Left hindlimb (tissue), 1 donor: ENCODE data around the gene CRYBB1.

Experiments used
- DNase-seq: peaks from one replicate; pipeline ENCODE4 v3.0.0-alpha.2; 2018

CRYBB1 gene

GRCh38 chr22:26574001-26574723, 43.7 kb downstream of the CRYBB1 start:
- no peak for DNase-seq

DNA sequence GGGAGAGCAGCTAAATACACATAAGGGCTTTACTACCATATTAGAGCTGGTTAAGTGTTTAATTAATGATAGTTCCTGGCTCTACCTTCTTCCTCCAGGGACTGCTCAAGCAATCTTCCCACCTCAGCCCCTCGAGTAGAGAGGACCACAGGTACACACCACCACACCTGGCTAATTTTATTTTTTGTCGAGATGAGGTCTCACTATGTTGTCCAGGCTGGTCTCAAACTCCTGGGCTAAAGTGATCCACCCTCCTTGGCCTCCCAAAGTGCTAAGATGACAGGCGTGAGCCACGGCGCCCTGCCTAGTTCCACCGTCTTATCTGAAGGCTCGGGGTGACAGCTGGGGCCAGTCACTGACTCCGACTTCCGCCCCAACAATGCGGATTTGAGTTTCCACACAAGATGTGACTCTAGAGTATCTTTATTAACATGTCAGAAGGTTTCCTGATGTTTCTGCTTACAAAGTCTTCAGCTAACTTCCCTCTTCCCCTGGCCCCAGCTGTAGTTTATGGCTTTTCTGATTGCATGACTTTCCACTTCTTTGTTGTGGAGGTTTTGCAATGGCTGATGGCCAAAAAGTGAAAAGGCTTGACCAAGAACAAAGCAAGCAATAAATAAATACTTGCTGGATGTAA, 44.7 kb downstream of the CRYBB1 start:
- DNase-seq, result no peak

GRCh38 chr22:26570864-26571525, 46.8 kb downstream of the CRYBB1 start:
- DNase-seq, result no peak

GRCh38 chr22:26570115-26570514, 47.7 kb downstream of the CRYBB1 start:
- no peak for DNase-seq

- DNase-seq, result no peak
Measured at GRCh38 chr22:26568207-26568706, 49.6 kb downstream of the CRYBB1 start.

- no peak for DNase-seq
Measured at GRCh38 chr22:26567610-26568009, 50.2 kb downstream of the CRYBB1 start.

GRCh38 chr22:26566994-26567393, 50.8 kb downstream of the CRYBB1 start:
- no peak for DNase-seq

DNA sequence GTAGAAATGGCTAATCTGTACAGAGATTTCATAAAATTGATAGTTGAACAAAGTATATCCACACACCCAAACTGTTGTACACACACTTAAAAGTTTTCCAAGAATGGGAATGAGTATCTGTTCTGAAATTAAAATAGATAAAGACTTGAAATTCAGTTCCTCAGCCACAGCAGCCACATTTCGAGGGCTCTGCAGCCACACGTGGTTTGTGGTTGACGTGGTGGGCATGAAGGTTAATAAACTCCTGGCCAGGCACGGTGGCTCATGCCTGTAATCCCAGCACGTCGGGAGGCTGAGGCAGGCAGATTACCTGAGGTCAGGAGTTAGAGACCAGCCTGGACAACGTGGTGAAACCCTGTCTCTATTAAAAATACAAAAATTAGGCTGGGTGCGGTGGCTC, 51.9 kb downstream of the CRYBB1 start:
- no peak for DNase-seq

GRCh38 chr22:26565181-26565580, 52.6 kb downstream of the CRYBB1 start:
- DNase-seq, result no peak

DNA sequence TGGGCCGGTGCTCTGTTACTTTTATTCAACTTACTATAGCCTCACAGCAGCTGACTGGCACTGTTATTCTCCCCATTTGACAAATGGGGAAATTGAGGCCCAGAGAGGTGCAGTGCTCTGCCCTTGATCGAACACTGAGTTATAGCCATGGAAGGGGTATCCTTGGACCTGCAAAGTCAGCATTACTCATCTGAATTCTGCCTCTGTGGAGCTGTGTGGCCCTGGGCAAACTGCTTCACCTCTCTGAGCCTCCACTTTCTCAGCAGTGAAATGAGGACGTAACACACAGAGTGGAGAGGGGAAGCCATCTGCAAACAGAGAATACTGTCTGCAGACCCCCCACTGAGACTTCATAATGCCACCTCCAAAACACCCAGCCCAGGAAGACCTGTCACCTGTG, 53.2 kb downstream of the CRYBB1 start:
- no peak for DNase-seq

DNA sequence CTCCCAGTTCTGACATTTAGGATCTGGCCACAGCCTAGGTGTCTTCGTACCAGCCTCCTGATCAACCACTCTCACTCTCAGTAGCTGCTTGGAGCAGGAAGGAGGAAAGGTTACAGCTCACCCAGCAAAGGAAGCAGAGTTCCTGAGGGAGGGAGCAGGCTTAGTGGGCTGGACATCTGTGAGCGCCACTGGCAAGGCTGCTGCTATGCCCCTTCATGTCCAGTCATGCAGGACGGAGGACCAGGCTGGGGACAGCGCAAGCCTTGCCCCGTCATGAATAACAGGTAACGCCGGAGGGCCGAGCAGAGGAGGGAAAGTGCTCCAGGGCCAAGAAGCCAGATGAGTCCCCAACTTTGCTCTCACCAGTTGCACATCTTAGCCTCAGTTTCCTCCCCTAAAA, 53.6 kb downstream of the CRYBB1 start:
- DNase-seq, result no peak

- DNase-seq, result no peak
Measured at GRCh38 chr22:26563022-26563421, 54.8 kb downstream of the CRYBB1 start.

DNA sequence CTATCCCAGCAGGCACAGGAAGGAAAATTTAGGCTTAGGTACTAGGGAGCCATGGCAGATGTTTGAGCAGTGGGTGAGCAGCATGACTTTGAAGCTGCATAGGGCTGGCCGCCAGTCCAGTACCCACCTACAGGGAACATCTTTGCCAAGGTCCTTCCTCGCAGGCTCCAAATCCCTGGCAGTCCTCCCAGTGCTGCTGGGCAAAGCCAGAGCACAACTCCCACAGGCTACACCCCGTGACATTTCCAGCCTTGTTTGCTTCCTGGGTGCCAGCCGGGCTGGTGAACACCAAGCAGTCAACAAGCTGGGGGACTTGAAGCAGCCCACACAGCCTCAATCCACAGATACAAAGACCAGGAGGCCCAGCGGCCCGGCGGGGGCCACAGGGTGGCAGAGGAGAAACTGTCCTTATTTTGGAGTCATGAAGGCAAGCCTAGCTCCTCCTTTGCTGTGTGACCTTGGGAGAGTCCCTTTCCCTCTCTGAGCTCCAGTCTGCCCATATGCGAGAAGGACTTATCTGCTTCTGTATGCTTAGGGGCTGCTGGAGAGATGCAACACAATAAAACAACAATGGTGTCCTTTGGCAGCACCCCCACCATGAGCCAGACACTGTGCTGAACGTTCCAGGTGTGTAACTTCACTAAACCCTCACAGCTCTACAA, 55.9 kb downstream of the CRYBB1 start:
- no peak for DNase-seq

GRCh38 chr22:26559961-26560575, 57.8 kb downstream of the CRYBB1 start:
- DNase-seq, result no peak

DNA sequence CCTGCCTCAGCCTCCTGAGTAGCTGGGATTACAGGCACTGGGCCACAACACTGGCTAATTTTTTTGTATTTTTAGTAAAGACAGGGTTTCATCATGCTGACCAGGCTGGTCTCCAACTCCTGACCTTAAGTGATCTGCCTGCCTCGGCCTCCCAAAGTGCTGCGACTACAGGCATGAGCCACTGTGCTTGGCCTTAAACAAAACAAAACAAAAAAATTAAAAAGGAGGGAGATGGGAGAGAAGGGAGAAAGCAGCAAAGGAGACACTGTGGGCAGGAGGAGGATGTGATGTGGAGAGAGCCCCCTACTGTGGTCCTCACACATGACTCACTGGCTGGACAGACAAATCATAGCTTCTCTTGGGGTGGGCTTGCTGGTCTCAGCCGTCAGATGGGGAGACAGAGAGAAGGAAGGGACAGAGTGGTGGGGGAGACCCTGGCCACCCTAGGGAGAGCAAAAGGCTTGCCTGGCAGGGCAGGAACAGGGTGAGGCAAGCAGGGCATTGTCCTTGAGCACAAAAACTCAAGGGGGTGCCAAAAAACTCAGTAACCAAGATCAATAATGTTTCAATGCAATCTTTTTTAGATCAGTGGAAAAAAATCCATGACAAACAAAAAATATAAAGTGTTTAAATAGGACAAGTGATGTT, 59.5 kb downstream of the CRYBB1 start:
- DNase-seq, result no peak

DNA sequence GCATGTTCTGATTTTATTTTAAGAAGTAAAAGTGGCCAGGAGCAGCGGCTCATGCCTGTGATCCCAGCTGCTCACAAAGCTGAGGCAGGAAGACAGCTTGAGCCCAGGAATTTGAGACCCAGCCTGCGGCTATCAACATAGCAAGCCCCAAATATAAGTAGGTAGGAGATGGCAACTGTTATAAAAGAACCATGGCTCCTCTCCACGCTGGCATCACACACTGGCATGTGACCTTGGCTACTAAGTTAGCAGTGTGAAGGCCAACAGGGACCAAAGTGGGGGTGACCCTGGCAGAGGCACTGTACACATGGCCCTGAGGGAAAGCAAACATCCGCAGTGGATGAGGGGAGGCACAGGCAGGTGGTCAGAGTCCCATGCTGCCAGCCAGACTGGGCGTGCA, 60.9 kb downstream of the CRYBB1 start:
- DNase-seq, result no peak

DNA sequence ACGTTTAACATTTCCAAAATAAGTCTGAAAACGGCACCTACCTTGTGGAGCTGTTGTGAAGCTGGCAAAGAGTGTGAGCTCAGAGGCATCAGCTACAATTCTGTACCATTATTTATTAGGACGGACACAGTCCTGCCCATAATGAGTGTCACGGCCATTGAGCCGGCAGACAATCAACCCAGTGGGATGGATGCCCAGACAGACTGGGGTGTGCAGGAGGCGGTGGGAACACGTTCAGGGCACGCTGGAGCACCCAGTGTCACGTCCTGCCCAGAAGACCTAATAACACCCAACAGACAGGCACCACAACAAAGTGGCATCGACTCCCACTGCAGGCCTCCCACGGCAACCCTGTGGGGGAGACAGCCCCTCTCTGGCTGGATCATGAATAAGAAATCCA, 62.3 kb downstream of the CRYBB1 start:
- DNase-seq, result no peak

- no peak for DNase-seq
Measured at GRCh38 chr22:26554956-26555355, 62.9 kb downstream of the CRYBB1 start.

DNA sequence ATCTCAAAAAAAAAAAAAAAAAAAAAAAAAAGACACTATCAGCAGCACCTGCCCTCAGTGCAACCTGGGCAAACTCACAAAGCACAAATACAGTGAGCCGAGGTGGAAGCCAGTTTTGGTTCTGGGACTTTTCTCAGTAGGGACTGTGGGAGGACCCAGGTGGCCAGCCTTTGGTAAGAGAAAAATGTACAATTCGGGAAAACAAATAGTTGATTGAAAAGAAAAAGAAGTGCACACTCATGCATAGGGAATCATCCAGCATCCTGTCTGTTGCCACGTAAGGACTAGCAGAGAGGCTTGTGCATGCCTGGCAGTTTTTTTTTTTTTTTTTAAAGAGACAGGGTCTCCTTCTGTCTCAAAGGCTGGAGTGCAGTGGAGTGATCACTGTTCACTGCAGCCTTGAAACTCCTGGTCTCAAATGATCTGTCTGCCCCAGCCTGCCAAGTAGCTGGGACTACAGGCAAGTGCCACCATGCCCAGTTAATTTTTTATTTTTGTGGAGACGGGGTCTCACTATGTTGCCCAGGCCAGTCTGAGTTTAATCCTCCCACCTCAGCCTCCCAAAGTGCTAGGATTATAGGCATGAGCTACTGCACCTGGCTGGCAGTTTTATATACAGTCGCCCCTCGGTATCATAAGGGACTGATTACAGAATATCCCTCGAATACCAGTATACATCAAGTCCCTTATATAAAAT, 64.6 kb downstream of the CRYBB1 start:
- no peak for DNase-seq

DNA sequence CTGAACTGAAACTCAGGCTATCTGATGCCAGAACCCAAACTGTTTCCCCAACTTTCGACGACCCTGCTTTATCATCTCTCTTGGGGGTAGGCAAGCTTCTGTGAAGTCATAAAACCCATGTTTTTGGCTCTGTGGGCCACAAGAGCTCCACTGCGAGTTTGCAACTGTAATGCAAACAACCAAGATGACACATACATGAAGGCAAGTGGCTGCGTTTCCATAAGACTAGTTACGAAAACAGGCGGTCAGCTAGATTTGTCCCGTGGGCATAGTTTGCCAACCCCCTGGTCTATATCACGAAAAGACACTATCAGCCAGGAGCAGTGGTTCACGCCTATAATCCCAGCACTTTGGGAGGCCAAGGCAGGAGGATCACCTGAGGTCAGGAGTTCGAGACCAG, 65.4 kb downstream of the CRYBB1 start:
- no peak for DNase-seq

DNA sequence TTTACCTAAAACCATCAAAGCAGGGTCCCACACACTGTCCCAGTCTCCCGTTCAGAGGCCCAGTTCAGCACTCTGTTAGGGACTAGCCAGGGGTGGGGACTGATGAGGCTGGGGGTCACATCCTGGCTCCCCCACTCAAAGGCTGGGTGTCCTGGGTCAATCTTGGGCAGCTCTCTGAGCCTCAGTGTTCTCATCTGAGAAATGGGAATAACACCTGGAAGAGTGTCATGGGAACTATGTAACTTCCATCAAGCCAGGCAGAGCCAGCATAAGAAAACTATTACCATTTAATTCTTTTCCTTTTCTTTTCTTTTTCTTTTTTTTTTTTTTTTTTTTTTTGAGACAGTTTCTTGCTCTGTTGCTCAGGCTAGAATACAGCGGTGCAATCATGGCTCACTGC, 66.3 kb downstream of the CRYBB1 start:
- no peak for DNase-seq

- DNase-seq, result peak; percentile 58
Measured at GRCh38 chr22:26550498-26551033, 67.3 kb downstream of the CRYBB1 start.
